GM19324 (cell line): ENCODE measurements around the gene KCNQ1OT1.

Experiments
- ATAC-seq: cut with Tn5 transposase; IDR thresholded peaks from one replicate; pipeline ENCODE4 v1.9.1; 2021; ENCODE audit warnings: mild to moderate bottlenecking, moderate library complexity; ENCODE audit not compliant: unreplicated experiment, low FRiP score

The KCNQ1OT1 gene

DNA sequence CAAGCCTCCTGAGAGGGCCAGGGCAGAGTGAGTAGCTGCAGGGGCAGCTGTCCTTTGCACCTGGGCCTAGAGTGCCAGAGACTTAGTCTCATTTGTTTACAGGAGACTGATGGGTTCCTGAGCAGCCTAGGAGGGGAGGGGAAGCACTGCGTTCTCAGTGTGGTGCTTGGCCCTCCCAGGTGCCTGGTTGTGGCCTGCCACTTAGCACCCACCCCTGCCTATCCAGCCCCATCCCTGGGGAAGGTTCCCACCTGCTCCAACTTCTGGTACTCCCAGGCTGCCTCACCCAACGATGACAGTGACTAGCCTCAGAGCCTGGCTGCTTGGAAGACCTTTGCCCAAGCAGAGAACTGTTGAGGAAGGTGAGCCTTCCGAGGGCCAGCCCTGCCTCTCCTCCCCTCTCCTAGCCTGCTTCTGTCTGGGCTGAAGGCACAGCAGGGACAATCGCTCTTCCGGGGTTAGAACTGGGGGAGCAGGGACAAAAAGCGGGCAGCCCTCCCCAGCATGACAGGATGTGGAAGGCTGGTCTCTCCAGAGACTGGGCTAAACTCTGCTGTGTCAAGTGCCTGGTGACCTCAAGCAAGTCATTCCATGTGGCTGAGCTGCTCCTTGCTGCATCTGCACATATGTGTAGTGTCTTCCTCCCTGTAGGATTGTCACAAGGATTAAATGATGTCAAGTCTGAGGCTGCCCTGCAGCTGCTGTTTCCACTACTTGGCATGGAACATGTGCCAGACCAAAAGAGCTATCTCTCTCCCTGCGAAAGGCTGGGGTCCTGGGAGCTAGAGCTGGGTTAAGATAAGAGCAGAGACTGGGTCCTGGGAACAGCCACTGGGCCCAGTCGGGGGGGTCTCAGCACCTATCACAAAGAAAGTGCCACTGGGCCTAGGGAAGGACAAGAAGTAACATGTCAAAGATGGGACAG lies 9.9 kb downstream of the KCNQ1OT1 start:
- ATAC-seq: no peak

DNA sequence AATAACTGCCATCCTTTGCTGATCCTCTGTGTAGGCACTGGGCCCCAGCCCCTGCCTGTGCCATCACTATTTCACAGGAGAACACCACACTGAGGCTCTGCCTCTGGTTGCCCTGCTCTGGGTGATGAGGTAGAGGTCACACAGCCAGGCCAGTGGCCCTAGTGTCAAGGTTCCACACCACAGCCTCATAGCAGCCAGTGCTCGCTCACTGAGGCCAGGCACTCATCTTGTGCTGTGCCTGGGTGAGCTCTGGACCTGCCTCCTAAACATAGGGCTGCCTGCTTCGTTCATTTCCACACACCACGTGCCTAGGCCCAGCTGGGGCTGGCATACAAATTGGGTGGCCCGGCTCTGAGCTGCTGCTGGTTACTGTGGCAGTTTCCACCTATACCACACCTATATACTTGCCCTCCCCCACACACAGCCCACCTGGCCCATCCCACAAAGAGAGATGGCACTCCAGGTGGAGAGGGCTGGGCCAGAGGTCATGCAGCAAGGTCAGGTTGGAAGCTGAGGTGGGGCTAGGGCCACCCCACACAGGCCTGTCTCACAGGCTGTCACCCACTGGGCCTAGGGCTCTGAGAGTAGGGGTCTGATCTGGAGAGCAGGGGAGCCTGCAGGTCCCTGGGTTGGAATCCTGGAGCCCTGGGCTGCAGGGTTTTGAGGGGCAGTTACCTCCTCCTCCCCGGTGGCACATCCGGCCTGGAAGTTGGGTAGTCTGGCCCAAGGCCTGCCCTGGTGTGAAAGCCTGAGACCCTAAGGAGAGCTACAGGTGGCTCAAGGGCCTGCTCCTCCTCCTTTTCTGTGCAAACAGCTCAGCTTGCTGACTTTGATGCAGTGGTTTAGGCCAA lies 11.2 kb downstream of the KCNQ1OT1 start:
- no peak for ATAC-seq

- ATAC-seq: no peak
Measured at GRCh38 chr11:2687782-2688191, 12.0 kb downstream of the KCNQ1OT1 start.

GRCh38 chr11:2687223-2687530 lies 12.6 kb downstream of the KCNQ1OT1 start:
- ATAC-seq: no peak

DNA sequence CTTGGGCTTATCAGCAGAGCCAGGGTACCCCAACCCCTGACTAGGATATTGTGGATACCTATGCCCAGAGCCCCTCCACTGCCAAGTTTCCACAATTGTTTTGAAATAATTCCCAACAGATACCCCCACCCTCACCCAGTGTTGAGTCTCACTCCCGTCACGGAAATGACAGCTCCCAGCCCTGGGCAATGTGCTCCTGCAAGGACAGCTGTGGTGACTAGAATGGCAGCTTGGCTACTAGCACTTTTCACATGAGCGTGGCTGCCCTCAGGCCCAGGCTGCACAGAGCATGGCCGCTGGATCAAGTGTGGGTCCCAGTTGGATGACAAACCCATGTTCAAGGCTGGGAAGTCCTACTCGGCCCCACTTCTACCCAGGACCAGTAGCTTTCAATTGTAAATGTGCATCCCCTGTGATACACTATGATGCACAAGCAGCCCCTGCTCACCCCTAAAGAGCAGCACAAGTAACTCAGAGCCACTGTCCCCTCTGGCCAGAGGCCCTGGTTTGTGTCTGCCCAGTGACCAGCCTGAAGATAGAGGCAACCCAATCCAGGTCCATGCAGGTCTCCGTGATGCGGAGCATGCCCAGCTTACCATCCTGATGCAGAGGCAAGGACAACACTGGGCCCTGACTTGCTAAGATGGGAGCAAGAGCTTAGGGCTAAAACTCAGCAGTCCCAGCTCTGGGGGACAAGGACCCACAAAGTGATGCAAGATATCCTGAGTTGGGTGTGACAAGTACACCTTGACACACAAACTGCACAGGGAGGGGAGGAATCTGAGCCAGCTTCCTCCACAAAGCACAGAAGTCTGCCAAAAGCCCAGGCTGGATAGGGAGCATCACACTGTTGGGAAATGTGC lies 13.2 kb downstream of the KCNQ1OT1 start:
- no peak for ATAC-seq

DNA sequence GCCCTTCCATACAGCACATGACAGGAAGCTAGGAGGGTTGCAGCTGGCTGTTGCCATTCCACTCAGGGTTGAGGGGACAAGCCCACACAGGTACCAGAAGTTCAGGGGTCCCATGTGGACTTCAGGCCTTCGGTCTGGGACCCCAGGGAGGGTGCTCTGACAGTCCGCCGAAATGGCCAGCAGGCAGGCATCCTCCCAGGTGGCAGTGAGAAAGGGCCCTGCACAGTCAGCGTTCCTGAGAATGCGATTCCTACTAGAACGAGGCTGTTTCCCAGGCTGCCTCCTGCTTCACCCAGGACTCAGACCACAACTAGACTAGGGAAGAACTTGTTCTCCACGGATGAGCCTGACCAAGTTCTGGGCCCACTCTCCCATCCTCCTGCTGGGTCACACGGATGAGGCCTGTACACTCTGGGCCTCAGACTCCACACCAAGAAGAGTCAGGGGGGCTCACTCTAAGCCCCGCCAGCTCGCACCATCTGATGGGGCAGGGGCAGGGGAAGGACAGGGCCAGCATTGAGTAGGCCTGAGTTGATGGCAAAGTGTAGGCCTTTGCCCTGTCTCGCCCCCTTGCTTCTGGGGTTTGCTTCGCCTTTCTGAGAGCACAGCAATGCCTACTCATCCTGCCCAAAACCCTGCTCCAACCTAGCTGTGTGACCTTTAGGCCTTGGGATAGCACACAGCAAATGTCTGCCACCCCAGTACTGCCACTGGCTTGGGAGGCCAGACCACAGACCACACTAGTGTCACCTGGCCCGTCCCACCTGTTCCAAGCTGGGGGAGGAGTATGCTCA lies 14.0 kb downstream of the KCNQ1OT1 start:
- no peak for ATAC-seq

DNA sequence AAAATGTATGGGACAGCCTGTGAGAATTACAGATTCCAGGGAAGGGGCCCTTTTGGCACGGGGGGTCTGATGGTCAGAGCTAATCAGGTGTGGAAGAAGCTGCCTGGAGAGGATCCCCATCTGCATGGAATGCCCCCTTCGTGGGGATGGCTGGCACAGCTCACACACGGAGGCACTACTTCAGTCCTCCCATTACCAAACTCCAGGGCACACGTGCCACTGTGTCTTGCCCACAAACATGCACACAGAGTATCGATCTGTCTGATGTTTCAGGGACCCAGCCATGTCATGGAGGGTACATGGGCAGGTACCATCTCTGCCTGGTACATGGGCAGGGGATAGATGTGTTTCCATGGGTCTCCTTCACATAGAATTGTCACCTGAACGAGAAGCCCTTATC lies 14.7 kb downstream of the KCNQ1OT1 start:
- no peak for ATAC-seq

GRCh38 chr11:2684581-2684980 lies 15.2 kb downstream of the KCNQ1OT1 start:
- ATAC-seq: no peak

DNA sequence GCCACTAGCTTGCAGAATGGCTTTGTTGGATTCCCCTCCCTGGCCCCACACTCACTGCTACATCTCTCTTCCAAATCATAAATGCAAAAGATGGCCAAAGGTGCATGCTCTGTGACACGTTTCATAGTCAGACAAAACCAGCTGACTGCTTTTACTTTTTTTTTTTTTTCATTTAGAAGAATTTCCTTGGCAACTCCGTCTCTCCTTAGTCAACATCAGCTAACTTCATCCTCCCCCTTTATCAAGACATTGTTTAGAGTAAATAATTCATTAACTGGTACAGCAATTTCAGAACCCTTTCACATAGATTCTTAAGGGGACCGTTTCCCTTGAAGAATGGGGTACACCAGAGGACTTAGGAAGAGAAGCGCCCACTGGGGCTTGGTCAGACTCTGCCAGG lies 16.0 kb downstream of the KCNQ1OT1 start:
- ATAC-seq: no peak

DNA sequence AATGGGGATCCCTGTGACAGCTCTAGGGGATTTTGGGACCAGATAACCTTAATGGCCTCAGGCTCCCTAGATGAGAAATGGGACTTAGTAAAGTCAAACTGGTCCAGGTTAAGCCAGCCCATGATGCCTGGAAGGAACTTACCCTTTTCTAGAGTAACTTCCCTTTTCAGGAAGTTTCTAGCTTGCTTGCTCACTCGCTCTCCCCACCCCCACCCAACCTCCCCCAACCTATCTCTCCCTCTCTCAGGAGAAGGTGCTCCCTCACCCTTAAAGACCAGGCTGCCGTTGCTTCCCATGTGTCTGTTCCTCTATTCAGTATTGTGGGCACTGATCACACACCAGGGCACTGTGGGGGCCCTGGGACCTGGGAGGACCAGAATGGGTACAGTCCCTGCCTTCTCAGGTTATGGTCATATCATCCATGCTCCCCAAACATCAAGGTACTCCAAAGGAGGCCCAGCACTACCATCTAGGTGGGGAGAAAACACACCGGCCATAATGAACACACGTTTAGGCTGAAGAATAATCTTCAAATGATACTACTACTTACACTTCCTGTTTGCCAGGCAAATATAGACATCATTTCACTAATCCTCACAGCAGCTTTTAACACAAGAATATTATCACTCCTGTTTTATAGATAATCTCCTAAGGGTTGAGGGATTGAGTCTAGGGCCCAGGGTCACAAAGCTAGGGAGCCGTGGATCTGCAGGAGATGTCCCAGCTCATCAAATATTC lies 18.2 kb downstream of the KCNQ1OT1 start:
- ATAC-seq: no peak

GRCh38 chr11:2679011-2679676 lies 20.6 kb downstream of the KCNQ1OT1 start:
- no peak for ATAC-seq

- no peak for ATAC-seq
Measured at GRCh38 chr11:2678396-2678795, 21.4 kb downstream of the KCNQ1OT1 start.

DNA sequence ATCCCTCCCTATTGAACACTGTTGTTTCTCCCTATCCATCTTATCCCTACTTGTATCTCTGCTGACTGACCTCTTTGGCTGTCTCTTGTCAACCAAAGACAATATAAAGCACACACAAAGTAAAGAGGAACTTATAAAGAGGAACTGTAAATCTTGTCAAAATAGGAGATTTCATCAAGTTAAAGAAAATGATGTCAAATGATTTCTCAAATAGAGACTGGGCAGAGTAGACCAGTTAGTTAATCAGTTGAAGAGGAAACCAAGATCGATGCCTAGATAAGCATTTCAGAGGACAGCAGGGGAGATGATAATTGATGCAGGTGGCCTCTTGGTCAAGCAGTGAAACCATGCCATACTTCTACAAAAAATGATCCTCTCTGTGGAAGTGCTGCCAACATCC lies 22.7 kb downstream of the KCNQ1OT1 start:
- no peak for ATAC-seq

DNA sequence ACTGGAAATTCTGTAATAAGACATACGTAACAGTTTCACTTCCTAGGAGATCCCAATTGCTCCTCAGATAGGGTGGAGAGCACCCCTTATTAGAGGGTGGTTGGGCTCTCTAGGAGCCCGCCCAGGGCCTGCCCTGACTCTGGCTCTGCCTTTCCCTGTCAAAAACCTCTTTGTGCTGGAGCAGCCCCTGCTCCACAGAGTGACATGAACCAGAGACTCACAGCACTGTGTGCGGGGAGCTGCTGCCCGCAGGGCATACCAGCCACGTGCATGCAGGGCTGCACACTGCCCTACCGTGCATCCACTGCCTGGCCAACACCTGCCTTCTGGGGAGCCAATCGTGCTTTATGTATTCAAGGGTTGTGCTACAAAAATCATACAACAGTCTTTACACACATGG lies 24.3 kb downstream of the KCNQ1OT1 start:
- no peak for ATAC-seq

DNA sequence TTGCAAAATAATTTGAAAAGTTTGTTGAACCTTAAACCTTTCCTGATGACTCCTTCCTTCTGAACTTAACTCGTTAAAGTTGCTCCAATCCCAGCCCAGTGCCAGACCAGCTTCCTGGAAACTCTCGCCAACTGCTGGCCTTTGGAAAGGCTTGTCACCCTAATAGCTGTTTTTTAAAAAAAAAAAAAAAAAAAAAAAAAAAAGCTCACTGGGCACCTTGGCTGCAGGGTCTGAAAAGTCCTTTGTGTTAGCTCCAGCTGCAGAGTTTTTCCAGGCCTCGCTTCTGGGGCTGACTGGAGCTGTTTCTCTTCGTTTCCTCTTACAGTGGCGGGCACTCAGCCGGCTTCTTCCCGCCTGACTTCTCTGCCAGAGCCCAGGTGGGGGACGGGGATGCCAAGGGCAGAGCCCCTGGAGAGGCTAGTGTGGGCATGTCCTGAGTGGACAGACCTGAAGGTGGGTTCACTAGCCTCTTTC lies 25.1 kb downstream of the KCNQ1OT1 start:
- no peak for ATAC-seq

- ATAC-seq: no peak
Measured at GRCh38 chr11:2673871-2674471, 25.8 kb downstream of the KCNQ1OT1 start.

DNA sequence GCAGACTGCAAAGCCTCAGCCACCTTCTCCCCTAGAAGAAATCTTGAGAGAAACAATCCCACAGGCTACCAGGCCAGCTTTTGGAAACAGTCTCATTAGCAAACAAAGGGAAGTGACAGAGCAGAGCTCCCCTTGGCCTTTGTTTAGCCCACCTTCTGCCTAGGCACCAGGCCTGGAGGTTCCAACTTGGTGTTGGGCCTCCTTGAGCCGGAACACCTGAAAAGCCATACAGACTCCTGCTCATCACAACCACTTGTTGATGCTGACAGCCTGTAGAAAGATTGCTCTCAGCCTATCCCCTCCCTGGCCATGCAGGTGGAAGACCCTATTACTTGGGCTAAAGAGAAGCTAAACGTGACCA lies 26.6 kb downstream of the KCNQ1OT1 start:
- no peak for ATAC-seq

- no peak for ATAC-seq
Measured at GRCh38 chr11:2672553-2673249, 27.1 kb downstream of the KCNQ1OT1 start.
